Neural cell (in vitro differentiated cells): Measurements from ENCODE around the gene CCDC152. TPM values are rescaled to one million over a fixed set of nuclear protein-coding genes. Genes with fewer than 3 reads are reported as not detected.

ENCODE experiments used
- H2AFZ ChIP-seq: fragments of 200-600, 300-800 bp; sonication (generic), shearing (Covaris generic); 2 replicates; pipeline ENCODE4 v1.6.0; 2014; ENCODE audit warnings: low read depth, mild to moderate bottlenecking, antibody characterized with exemption, low read length, moderate library complexity
- H3F3A ChIP-seq: fragments of 200-600 bp; shearing (Covaris generic); 2 replicates; pipeline ENCODE4 v1.6.1; 2016; ENCODE audit warnings: mild to moderate bottlenecking, moderate library complexity, mixed read lengths, antibody characterized with exemption, low read length; ENCODE audit not compliant: insufficient read depth, poor library complexity, severe bottlenecking
- H3K27ac ChIP-seq: fragments of 200-600, 300-800 bp; sonication (generic), shearing (Covaris generic); 2 replicates; pipeline ENCODE4 v1.5.1; 2014; ENCODE audit warnings: mild to moderate bottlenecking, low read length, moderate library complexity
- H3K27me3 ChIP-seq: fragments of 300-800, 200-600 bp; sonication (generic), shearing (Covaris generic); 2 replicates; pipeline ENCODE4 v1.6.0; 2014; ENCODE audit warnings: mild to moderate bottlenecking, low read depth, low read length, moderate library complexity; ENCODE audit not compliant: insufficient read depth
- H3K36me3 ChIP-seq: fragments of 300-800, 200-600 bp; sonication (generic), shearing (Covaris generic); 2 replicates; pipeline ENCODE4 v1.5.1; 2014; ENCODE audit warnings: mild to moderate bottlenecking, antibody characterized with exemption, low read length, moderate library complexity; ENCODE audit not compliant: insufficient read depth
- H3K4me2 ChIP-seq: fragments of 300-800, 200-600 bp; sonication (generic), shearing (Covaris generic); 2 replicates; pipeline ENCODE4 v1.6.0; 2014; ENCODE audit warnings: mild to moderate bottlenecking, low read length
- H3K4me3 ChIP-seq: fragments of 300-800, 200-600 bp; sonication (generic), shearing (Covaris generic); 2 replicates; pipeline ENCODE4 v1.5.1; 2014; ENCODE audit warnings: mild to moderate bottlenecking, low read length, moderate library complexity
- H3K79me2 ChIP-seq: fragments of 200-600 bp; shearing (Covaris generic); replicated peaks from 2 replicates; pipeline ENCODE4 v1.6.0; 2014; ENCODE audit warnings: mild to moderate bottlenecking, low read length, moderate library complexity; ENCODE audit not compliant: insufficient read depth
- H3K9ac ChIP-seq: fragments of 300-800, 200-600 bp; sonication (generic), shearing (Covaris generic); 2 replicates; pipeline ENCODE4 v1.6.1; 2016; ENCODE audit warnings: mild to moderate bottlenecking, low read length, mixed read lengths
- H3K9me2 ChIP-seq: fragments of 200-600 bp; shearing (Covaris generic); 2 replicates; pipeline ENCODE4 v1.6.1; 2016; ENCODE audit warnings: mild to moderate bottlenecking, low read length, mixed read lengths; ENCODE audit not compliant: insufficient read depth
- H3K9me3 ChIP-seq: fragments of 200-600, 300-800 bp; sonication (generic), shearing (Covaris generic); 2 replicates; pipeline ENCODE4 v1.6.1; 2016; ENCODE audit warnings: mild to moderate bottlenecking, mixed run types, low read length, moderate library complexity, mixed read lengths
- H4K20me1 ChIP-seq: fragments of 200-600 bp; shearing (Covaris generic); 2 replicates; pipeline ENCODE4 v1.6.1; 2016; ENCODE audit warnings: mild to moderate bottlenecking, mixed run types; ENCODE audit not compliant: insufficient read depth
- EP300 ChIP-seq: fragments of 450-650 bp; conservative IDR thresholded peaks from 2 replicates; pipeline ENCODE4 v1.6.1; 2014; ENCODE audit warnings: antibody characterized with exemption, mild to moderate bottlenecking, moderate library complexity; ENCODE audit not compliant: poor library complexity, severe bottlenecking
- MXI1 ChIP-seq: fragments of 450-650 bp; conservative IDR thresholded peaks from 2 replicates; pipeline ENCODE4 v1.6.1; 2014; ENCODE audit warnings: antibody characterized with exemption, mild to moderate bottlenecking; ENCODE audit not compliant: poor library complexity, severe bottlenecking
- POLR2AphosphoS5 ChIP-seq: IDR thresholded peaks from 2 replicates; pipeline ENCODE4 v1.6.1; 2012
- RAD21 ChIP-seq: fragments of 450-650 bp; conservative IDR thresholded peaks from 2 replicates; pipeline ENCODE4 v1.6.1; 2014; ENCODE audit warnings: antibody characterized with exemption, mild to moderate bottlenecking, moderate library complexity
- SMC3 ChIP-seq: fragments of 450-650 bp; conservative IDR thresholded peaks from 2 replicates; pipeline ENCODE4 v1.6.1; 2014; ENCODE audit warnings: antibody characterized with exemption, mild to moderate bottlenecking, moderate library complexity; ENCODE audit not compliant: poor library complexity
- TAF1 ChIP-seq: IDR thresholded peaks from 2 replicates; pipeline ENCODE4 v1.6.1; 2012; ENCODE audit warnings: low read depth
- polyA minus RNA-seq: library from RNA; depleted of rRNA, polyadenylated mRNA; stranded (reverse); fragments of >200 nt; gene quantifications from 2 replicates; pipeline ENCODE4 v1.2.3, GENCODE V29; 2014
- polyA plus RNA-seq: library from polyadenylated mRNA; depleted of rRNA; stranded (reverse); fragments of >200 nt; gene quantifications from 2 replicates; pipeline ENCODE4 v1.2.3, GENCODE V29; 2014
- TF ChIP-seq, protein P1 (sequence below): fragments of 450-650 bp; IDR thresholded peaks from 2 replicates; pipeline ENCODE4 v1.5.1; 2014; ENCODE audit warnings: antibody characterized with exemption, mild to moderate bottlenecking, moderate library complexity; ENCODE audit not compliant: poor library complexity, severe bottlenecking
- TF ChIP-seq, protein P2 (sequence below): IDR thresholded peaks from 2 replicates; pipeline ENCODE4 v1.6.1; 2012; ENCODE audit warnings: borderline replicate concordance

The CCDC152 gene, protein sequence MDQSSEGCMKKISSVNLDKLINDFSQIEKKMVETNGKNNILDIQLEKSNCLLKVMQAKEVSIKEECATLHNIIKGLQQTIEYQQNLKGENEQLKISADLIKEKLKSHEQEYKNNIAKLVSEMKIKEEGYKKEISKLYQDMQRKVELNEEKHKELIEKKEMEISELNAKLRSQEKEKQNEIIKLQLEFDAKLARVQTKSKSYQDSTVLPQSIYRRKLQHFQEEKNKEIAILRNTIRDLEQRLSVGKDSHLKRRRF
- polyA plus RNA-seq, result 0.87 and 1.5 TPM in 2 replicates
- 1.5 and 1.6 TPM in 2 replicates for polyA minus RNA-seq

DNA sequence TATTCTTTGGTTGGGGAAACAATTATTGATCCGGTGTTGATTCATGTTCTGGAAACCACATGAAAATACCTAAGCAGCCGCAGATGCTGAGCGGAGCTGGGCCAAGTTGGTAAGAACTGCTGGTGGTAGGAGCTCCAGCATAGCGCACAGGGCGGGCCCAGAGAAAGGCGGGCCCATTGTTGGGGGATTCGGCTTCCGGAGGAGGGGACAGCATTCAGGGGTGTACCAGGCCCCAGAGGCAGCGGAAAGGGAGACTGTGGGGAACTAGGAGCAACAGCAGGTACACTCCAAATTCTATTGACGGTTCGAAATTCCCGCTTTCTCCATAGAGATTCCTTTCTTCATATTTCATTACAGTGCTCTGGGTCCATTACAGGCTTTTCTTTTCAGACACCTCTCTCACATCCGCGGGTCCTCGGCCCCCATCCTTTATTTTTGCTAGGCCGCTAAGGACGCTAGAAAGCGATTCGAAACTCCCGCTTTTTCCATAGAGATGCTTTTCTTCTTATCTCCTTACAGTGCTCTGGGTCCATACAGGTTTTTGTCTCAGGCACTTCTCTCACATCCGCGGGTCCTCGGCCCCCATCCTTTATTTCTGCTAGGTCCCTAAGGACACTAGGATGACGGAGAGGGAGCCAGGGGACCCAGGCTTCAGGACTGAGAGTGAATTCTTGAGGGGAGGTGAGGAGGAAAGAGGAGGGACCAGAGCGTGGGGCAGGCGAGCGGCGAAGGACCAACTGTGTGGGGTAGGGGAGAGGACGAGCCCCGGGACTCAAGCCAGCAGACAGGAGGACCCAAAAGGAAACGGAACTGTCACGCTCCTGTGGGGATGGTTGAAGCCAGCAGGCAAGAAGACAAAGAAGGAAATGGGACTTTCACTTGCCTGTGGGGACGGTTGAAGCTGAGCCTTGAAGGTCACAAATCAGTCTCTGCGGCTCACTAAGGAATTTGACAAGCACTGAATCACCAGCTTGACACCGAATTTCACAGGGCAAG lies at the start of gene CCDC152:
TSS of gene CCDC152 (plus strand) at position 213 of the 996 bp plus-strand sequence. CDS start 2,304 bp downstream, outside the sequence.
- Histone ChIP-seq H3F3A (no peaks in the 10 kb centered on the region), H3K36me3 (no peaks in the 10 kb centered on the region), H3K27me3 (no peaks in the 10 kb centered on the region), H2AFZ (no peak within 1 kb of the TSS), H3K9ac (no peak within 1 kb of the TSS), H3K9me3 (no peaks in the 10 kb centered on the region), H4K20me1 (no peaks in the 10 kb centered on the region), H3K79me2 (no peaks in the 10 kb centered on the region), H3K4me3 (no peak within 1 kb of the TSS), H3K27ac (no peak within 1 kb of the TSS), H3K9me2 (no peaks in the 10 kb centered on the region), H3K4me2 (no peak within 1 kb of the TSS)
- no peak for TF ChIP-seq POLR2AphosphoS5
- TF ChIP-seq, protein P1, sequence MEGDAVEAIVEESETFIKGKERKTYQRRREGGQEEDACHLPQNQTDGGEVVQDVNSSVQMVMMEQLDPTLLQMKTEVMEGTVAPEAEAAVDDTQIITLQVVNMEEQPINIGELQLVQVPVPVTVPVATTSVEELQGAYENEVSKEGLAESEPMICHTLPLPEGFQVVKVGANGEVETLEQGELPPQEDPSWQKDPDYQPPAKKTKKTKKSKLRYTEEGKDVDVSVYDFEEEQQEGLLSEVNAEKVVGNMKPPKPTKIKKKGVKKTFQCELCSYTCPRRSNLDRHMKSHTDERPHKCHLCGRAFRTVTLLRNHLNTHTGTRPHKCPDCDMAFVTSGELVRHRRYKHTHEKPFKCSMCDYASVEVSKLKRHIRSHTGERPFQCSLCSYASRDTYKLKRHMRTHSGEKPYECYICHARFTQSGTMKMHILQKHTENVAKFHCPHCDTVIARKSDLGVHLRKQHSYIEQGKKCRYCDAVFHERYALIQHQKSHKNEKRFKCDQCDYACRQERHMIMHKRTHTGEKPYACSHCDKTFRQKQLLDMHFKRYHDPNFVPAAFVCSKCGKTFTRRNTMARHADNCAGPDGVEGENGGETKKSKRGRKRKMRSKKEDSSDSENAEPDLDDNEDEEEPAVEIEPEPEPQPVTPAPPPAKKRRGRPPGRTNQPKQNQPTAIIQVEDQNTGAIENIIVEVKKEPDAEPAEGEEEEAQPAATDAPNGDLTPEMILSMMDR, result no peak
- no peak for TF ChIP-seq MXI1
- TF ChIP-seq TAF1, result no peak
- TF ChIP-seq, protein P2, sequence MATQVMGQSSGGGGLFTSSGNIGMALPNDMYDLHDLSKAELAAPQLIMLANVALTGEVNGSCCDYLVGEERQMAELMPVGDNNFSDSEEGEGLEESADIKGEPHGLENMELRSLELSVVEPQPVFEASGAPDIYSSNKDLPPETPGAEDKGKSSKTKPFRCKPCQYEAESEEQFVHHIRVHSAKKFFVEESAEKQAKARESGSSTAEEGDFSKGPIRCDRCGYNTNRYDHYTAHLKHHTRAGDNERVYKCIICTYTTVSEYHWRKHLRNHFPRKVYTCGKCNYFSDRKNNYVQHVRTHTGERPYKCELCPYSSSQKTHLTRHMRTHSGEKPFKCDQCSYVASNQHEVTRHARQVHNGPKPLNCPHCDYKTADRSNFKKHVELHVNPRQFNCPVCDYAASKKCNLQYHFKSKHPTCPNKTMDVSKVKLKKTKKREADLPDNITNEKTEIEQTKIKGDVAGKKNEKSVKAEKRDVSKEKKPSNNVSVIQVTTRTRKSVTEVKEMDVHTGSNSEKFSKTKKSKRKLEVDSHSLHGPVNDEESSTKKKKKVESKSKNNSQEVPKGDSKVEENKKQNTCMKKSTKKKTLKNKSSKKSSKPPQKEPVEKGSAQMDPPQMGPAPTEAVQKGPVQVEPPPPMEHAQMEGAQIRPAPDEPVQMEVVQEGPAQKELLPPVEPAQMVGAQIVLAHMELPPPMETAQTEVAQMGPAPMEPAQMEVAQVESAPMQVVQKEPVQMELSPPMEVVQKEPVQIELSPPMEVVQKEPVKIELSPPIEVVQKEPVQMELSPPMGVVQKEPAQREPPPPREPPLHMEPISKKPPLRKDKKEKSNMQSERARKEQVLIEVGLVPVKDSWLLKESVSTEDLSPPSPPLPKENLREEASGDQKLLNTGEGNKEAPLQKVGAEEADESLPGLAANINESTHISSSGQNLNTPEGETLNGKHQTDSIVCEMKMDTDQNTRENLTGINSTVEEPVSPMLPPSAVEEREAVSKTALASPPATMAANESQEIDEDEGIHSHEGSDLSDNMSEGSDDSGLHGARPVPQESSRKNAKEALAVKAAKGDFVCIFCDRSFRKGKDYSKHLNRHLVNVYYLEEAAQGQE, result no peak
- no peak for TF ChIP-seq RAD21
- no peak for TF ChIP-seq SMC3
- no peak for TF ChIP-seq EP300

DNA sequence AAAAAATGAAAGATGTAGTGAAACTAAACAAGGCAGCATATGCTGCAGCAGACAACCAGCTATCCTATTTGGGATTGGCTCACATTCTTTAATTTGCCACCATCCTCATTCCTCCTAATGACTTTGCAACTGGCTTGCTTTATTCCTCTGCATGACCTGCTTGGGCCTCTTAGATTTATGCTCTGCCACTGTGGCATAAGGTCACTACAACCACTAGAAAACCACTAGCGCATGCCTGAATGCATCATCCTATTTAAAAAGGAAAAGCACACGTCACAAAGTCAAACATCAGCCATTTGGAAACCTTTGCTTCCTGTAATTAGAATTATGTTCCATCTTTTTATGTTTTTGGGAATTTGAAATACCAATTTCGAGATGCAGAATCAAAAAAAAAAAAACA lies 40.8 kb upstream of the CCDC152 start:
- no peak overlapping the region for H3K4me3 ChIP-seq
- no peaks in the 10 kb centered on the region for H3K36me3 ChIP-seq
- H3K9me3 ChIP-seq, result no peaks in the 10 kb centered on the region
- TF ChIP-seq EP300, result no peak
- TF ChIP-seq, protein P1, result no peak
- TF ChIP-seq, protein P2, result no peak
- no peak for TF ChIP-seq RAD21
- no peak overlapping the region for H2AFZ ChIP-seq
- H3K9me2 ChIP-seq, result no peaks in the 10 kb centered on the region
- no peaks in the 10 kb centered on the region for H3F3A ChIP-seq
- no peak overlapping the region for H3K27ac ChIP-seq
- H3K79me2 ChIP-seq, result no peaks in the 10 kb centered on the region
- no peaks in the 10 kb centered on the region for H4K20me1 ChIP-seq
- H3K4me2 ChIP-seq, result no peak overlapping the region
- H3K9ac ChIP-seq, result no peak overlapping the region
- no peaks in the 10 kb centered on the region for H3K27me3 ChIP-seq
